AG20443 (cell line): ENCODE results near the gene UBE4B.
A peak's percentile ranks its signal among the peaks of the same experiment; 100 is the strongest.
"Not testable (repeated sequence)": the region's sequence is repeated elsewhere in the genome, so short reads cannot be mapped to it uniquely, and the experiment has no call there.

Experiments
- DNase-seq: peaks from one replicate; pipeline ENCODE4 v3.0.0; 2012; ENCODE audit warnings: low spot score, mixed read lengths

Gene UBE4B

GRCh38 chr1:10032590-10033358 lies at the start of gene UBE4B:
Gene UBE4B (plus strand): TSS chr1:10032958. CDS start chr1:10033671, 713 bp downstream.
- DNase-seq, result peak; percentile 100

- no peak for DNase-seq
Measured at GRCh38 chr1:9984253-9984652, 48.5 kb upstream of the UBE4B start.

GRCh38 chr1:9985001-9985400 lies 47.8 kb upstream of the UBE4B start:
- DNase-seq, result no peak

- DNase-seq, result no peak
Measured at GRCh38 chr1:9989773-9990172, 43.0 kb upstream of the UBE4B start.

- no peak for DNase-seq
Measured at GRCh38 chr1:9990944-9991343, 41.8 kb upstream of the UBE4B start.

GRCh38 chr1:9992910-9993309 lies 39.8 kb upstream of the UBE4B start:
- DNase-seq, result no peak

- DNase-seq, result no peak
Measured at GRCh38 chr1:9993561-9994075, 39.1 kb upstream of the UBE4B start.

- DNase-seq, result peak; percentile 53
Measured at GRCh38 chr1:9996624-9997582, 35.9 kb upstream of the UBE4B start, which contains the start of gene RBP7. Gene RBP7 (plus strand): TSS chr1:9997228. CDS start chr1:9997259, 31 bp downstream.

GRCh38 chr1:10001016-10001665 lies 31.6 kb upstream of the UBE4B start:
- no peak for DNase-seq

GRCh38 chr1:10005248-10005647 lies 27.5 kb upstream of the UBE4B start:
- DNase-seq, result not testable (repeated sequence)

- DNase-seq, result no peak
Measured at GRCh38 chr1:10007169-10007568, 25.6 kb upstream of the UBE4B start.

- no peak for DNase-seq
Measured at GRCh38 chr1:10014016-10014415, 18.7 kb upstream of the UBE4B start.

GRCh38 chr1:10019561-10019960 lies 13.2 kb upstream of the UBE4B start:
- no peak for DNase-seq

GRCh38 chr1:10020086-10020485 lies 12.7 kb upstream of the UBE4B start:
- DNase-seq, result no peak

- DNase-seq, result peak; percentile 59
Measured at GRCh38 chr1:10020678-10021077, 12.1 kb upstream of the UBE4B start.

- not testable (repeated sequence) for DNase-seq
Measured at GRCh38 chr1:10021992-10022391, 10.8 kb upstream of the UBE4B start.

GRCh38 chr1:10022656-10023055 lies 10.1 kb upstream of the UBE4B start:
- DNase-seq, result no peak

- DNase-seq, result no peak
Measured at GRCh38 chr1:10025354-10025753, 7.4 kb upstream of the UBE4B start.

GRCh38 chr1:10027027-10027426 lies 5.7 kb upstream of the UBE4B start:
- no peak for DNase-seq

GRCh38 chr1:10028956-10029500 lies 3.7 kb upstream of the UBE4B start:
- DNase-seq, result not testable (repeated sequence)

- peak; percentile 30 for DNase-seq
Measured at GRCh38 chr1:10031461-10031860, 1.3 kb upstream of the UBE4B start.

GRCh38 chr1:10033359-10033845 lies 644 bp downstream of the UBE4B start:
- no peak for DNase-seq
